Measurements from ENCODE around the gene WDR48.

GRCh38 chr3:39028546-39028945 lies 23.3 kb upstream of the WDR48 start:
- TF ChIP-seq POLR2A (IDR thresholded peaks at IDR 0.05) (no peak), EP300 (IDR thresholded peaks at IDR 0.05) (no peak)

Data from suprapubic skin (tissue), 2 donors.